Measurements from ENCODE around the gene RPL10. TPM values are rescaled to one million over a fixed set of nuclear protein-coding genes. Genes with fewer than 3 reads are reported as not detected.

The RPL10 gene
- total and polyA plus RNA-seq, 2 donors (not counting 3 experiments of a cell fraction or from before 2014, with no cell fraction given), result 2,493 to 7,586 TPM

GRCh38 chrX:154436374-154436982, 38.3 kb downstream of the RPL10 start:
- H4K20me1 ChIP-seq (replicated peaks; ENCODE audit: control insufficient read depth, extremely low read depth, insufficient read depth, low read length), result no peaks in the 10 kb centered on the region
- H3K9me1 ChIP-seq (replicated peaks; ENCODE audit: control insufficient read depth, extremely low read depth, insufficient read depth, low read length), result no peaks in the 10 kb centered on the region
- dilution Hi-C loops (cut with MboI; ENCODE audit: extremely low pct_ligation_motif_present, low sequenced_read_pairs), result no loop called here
- no peaks in the 10 kb centered on the region for H3K27me3 ChIP-seq (ENCODE audit: control insufficient read depth in 2 of 2, insufficient read depth in 2 of 2, low read length in 2 of 2)
- peaks cover 7% of the 10 kb centered on the region for H3K4me1 ChIP-seq (ENCODE audit: control insufficient read depth, extremely low read depth, insufficient read depth, low read length)
- peak overlapping the region; percentile 24 for H3K4me2 ChIP-seq (ENCODE audit: insufficient read depth, low read length)
- peak overlapping the region in 1 of 3 experiments; percentile 94 for H3K4me3 ChIP-seq (replicated peaks in 1 of 3; ENCODE audit: insufficient read depth in 1 of 3, low read depth in 1 of 3, low read length in 3 of 3)
- H3K36me3 ChIP-seq (ENCODE audit: control insufficient read depth in 2 of 2, extremely low read depth in 1 of 2, insufficient read depth in 2 of 2, low read length in 2 of 2), result peaks cover 6 to 37% of the 10 kb centered on the region in 2 experiments
- DNase-seq (ENCODE audit: low read depth, low spot score) (no peak), FAIRE-seq (peak; percentile 65)
- H3K9ac ChIP-seq (replicated peaks; ENCODE audit: extremely low read depth, insufficient read depth, low read length), result peak overlapping the region; percentile 47
- peak overlapping the region; percentile 41 for H2AFZ ChIP-seq (ENCODE audit: low read depth, low read length)
- ChIA-PET CTCF (interaction anchor here (1.5 kb wide), 1 partner anchor 11 kb away, joined by 4 read pairs; no protein-coding TSS in a partner anchor), POLR2A (no interaction called here)
- no peaks in the 10 kb centered on the region for H3K9me3 ChIP-seq (replicated peaks; ENCODE audit: control insufficient read depth, insufficient read depth, low read length)
- intact Hi-C loops (cut with micrococcal nuclease), result no loop called here
- H3K27ac ChIP-seq (ENCODE audit: insufficient read depth, low read depth, low read length), result peak overlapping the region; percentile 55
- peaks cover 46% of the 10 kb centered on the region for H3K79me2 ChIP-seq (ENCODE audit: control insufficient read depth, insufficient read depth, low read length)
- TF ChIP-seq CTCF (IDR thresholded peaks at IDR 0.05; ENCODE audit: extremely low read depth in 1 of 2, insufficient read depth in 1 of 2, low read depth in 1 of 2, low read length in 2 of 2) (no peak), POLR2A (IDR thresholded peaks at IDR 0.05; ENCODE audit: low read depth, low read length) (no peak), EZH2 (IDR thresholded peaks at IDR 0.05; ENCODE audit: borderline replicate concordance, low read depth, low read length, severe bottlenecking) (no peak), GATA2 (IDR thresholded peaks at IDR 0.05; ENCODE audit: insufficient read depth, insufficient read length, low read depth, low read length) (no peak), MYC (IDR thresholded peaks at IDR 0.05; ENCODE audit: low read depth, low read length) (no peak), MAX (IDR thresholded peaks at IDR 0.05; ENCODE audit: insufficient read depth, insufficient read length) (no peak), POLR2AphosphoS5 (IDR thresholded peaks at IDR 0.05; ENCODE audit: insufficient read depth, low read depth, low read length) (no peak), JUN (IDR thresholded peaks at IDR 0.05; ENCODE audit: borderline replicate concordance, insufficient read depth, insufficient read length, low read depth) (no peak), FOS (IDR thresholded peaks at IDR 0.05; ENCODE audit: borderline replicate concordance, insufficient read depth, low read length) (no peak)
- no TSS peak for BruUV-seq (replicated peaks)

Data from endothelial cell of umbilical vein (primary cell).